IPS-NIHi11 (cell line): ENCODE results near the gene RNF166.

ENCODE experiments used
- DNase-seq: peaks from one replicate; pipeline ENCODE4 v3.0.0; 2012; ENCODE audit warnings: mixed read lengths, low spot score

The RNF166 gene

GRCh38 chr16:88723911-88724310, 17.7 kb upstream of the RNF166 start:
- DNase-seq = no peak

GRCh38 chr16:88723507-88723887, 17.3 kb upstream of the RNF166 start:
- no peak for DNase-seq

DNA sequence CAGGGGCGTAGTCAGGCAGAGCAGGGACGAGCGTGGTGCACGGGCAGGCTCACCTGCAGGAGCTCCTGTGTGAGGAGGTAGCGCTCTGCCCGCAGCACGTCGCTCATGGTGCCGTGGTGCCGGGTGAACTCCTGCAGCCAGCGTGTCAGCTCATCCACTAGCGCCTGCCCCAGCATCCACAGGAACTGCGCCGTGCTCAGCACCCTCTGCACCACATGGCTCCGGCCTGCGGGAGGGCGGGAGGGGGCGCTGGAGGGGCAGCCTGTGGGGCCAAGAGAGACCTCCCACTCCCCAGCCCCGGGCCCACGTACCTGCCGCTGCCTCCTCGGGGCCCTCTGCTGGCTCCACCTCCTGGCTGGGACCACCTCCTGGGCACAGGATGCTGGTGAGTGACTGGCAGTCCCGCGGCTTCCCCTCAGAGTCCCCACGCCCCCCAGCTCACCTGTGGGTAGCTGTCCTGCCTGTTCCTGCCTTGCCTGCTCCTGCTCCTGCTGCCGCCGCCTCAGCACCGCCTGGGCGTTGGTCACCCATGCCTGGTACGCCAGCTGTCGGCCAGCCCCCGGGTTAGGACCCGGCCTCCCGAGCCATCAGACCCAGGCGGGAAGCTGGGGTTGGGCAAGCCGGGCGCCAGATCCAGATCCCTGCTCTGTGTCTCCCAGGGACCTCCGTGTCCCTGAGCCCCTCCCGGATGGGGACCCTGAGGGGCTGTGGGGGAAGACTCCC, 16.7 kb upstream of the RNF166 start:
- DNase-seq = peak; percentile 70

- no peak for DNase-seq
Measured at GRCh38 chr16:88721815-88722755, 15.9 kb upstream of the RNF166 start.

DNA sequence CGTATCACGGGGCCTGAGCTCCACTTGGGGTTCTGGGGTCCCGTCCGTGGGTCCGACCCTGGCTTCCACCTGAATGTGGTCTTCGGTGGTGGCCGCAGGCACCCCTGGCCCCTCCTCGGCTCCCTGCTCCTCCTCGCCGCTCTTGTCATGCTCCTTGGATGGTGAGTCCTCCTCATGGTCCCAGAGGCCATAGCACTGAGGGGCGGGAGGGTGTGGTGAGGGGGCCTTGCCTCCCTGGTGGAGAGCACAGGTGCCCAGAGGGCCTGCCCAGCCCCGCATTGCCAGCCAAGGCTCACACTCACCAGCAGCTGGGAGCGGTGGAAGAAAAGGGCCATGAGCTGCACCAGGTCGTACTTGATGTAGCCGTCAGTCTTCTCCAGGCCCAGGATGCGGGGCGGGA, 15.0 kb upstream of the RNF166 start:
- DNase-seq = no peak

GRCh38 chr16:88720396-88720970, 14.3 kb upstream of the RNF166 start:
- no peak for DNase-seq

- DNase-seq = no peak
Measured at GRCh38 chr16:88719933-88720296, 13.7 kb upstream of the RNF166 start.

- DNase-seq = no peak
Measured at GRCh38 chr16:88719267-88719932, 13.2 kb upstream of the RNF166 start.

DNA sequence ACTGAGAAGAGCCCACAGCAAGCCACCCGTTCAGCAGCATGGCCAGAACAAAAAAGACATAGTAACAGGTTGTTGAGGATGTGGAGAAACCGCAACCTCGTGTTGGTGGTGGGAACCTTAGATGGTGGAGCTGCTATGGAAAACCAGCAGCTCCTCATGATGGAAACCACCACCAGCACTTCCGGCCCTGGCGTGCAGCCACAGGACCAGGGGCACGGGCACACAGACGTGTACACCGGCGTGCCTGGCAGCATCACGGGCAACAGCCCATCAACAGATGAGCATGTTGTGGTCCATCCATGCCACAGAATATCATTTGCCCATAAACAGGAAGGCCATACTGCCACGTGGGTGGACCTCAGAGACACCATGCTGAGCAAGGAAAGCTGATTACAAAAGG, 12.0 kb upstream of the RNF166 start:
- no peak for DNase-seq

GRCh38 chr16:88716601-88717001, 10.4 kb upstream of the RNF166 start:
- no peak for DNase-seq

DNA sequence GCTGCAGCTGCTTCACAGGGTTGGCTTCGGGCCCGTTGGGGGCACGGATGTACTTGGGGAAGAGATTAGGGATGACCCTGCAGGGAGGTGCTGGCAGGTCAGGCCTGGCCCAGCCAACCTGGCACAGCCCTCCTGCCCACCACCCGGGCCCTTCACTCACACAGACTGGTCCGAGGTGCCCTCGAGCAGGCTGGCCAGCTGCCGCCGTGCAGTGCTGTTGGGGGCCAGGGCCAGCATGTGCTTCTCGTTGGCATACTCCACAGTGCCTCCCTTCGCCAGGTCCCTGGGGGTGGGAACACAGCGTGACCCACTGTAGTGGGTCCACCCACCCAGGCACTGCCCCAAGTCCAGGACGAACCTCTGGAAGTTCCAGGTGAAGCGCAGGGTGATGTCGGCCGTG, 10.0 kb upstream of the RNF166 start:
- no peak for DNase-seq

GRCh38 chr16:88715312-88716190, 9.3 kb upstream of the RNF166 start:
- no peak for DNase-seq

DNA sequence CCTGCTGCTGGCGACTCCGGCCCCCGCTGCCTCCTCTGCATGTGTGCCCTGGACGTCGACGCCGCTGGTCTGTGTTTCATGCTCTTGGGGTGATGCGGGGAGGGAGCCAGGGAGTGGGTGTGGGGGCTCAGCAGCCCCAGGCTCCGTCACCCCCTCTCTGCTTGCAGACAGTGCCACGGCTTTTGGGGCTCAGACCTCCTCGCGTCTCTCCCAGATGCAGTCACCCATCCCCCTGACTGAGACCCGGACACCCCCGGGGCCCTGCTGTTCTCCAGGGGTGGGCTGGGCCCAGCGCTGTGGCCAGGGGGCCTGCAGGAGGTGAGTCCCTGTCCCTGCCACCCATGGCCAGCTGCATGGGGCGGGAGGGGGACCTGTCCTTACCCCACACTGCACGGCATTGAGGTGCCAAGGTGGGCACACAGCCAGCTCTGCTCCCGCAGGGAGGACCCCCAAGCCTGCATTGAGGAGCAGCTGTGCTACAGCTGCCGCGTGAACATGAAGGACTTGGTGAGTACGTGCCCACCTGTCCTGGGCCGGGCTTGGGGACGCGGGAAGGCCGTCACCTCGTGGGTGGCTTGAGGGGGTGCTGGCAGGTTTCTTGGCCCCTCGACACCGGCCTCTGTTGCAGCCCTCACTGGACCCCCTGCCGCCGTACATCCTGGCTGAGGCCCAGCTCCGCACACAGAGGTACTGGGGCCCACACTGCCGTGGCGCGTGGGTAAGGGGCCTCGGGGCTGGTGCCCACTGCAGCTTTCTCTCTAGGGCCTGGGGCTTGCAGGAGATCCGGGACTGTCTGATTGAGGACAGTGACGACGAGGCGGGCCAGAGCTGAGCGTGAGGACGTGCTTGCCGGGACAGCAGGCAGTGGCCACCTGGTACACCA, 8.5 kb upstream of the RNF166 start:
- DNase-seq = no peak

GRCh38 chr16:88713568-88714419, 7.6 kb upstream of the RNF166 start:
- DNase-seq = no peak

DNA sequence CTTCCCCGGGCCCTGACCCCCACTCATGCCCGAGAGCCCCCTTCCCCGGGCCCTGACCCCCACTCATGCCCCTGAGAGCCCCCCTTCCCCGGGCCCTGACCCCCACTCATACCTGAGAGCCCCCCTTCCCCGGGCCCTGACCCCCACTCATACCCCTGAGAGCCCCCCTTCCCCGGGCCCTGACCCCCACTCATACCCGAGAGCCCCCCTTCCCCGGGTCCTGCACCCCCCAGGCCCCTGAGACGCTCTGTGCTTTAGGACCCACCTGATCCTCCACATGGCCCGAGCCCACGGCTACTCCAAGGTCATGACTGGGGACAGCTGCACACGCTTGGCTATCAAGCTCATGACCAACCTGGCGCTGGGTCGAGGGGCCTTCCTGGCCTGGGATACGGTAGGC, 6.8 kb upstream of the RNF166 start:
- no peak for DNase-seq

GRCh38 chr16:88712362-88712979, 6.3 kb upstream of the RNF166 start:
- DNase-seq = no peak

- DNase-seq = no peak
Measured at GRCh38 chr16:88711750-88712340, 5.6 kb upstream of the RNF166 start.

DNA sequence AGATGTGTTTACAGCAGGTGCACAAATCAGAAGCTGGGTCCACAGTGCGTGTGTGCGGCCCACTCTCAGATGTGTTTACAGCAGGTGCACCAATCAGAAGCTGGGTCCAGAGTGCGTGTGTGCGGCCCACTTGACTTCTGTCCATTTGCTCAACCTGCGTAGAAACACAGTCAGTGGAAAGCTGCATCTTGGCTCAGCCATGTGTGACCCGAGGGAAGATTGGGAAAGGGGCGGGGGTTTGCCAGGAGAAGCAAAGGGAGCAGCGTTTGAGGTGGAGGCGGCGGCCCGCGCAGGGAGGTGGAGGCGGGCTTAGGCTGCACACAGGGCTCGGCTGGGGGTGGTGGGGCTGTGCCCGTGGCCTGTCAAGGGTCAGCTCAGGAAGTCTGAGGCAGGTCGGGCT, 4.3 kb upstream of the RNF166 start:
- DNase-seq = no peak
